CD4-positive, alpha-beta T cell treated with Interleukin-15 for 1 hour (primary cell): ENCODE data around the gene SOX1.
A peak's percentile ranks its signal among the peaks of the same experiment; 100 is the strongest.

ENCODE experiments used
- DNase-seq: peaks from one replicate; pipeline ENCODE4 v3.0.0-alpha.2; 2020

SOX1 gene

GRCh38 chr13:112059457-112060281, 7.3 kb upstream of the SOX1 start:
- DNase-seq = no peak

DNA sequence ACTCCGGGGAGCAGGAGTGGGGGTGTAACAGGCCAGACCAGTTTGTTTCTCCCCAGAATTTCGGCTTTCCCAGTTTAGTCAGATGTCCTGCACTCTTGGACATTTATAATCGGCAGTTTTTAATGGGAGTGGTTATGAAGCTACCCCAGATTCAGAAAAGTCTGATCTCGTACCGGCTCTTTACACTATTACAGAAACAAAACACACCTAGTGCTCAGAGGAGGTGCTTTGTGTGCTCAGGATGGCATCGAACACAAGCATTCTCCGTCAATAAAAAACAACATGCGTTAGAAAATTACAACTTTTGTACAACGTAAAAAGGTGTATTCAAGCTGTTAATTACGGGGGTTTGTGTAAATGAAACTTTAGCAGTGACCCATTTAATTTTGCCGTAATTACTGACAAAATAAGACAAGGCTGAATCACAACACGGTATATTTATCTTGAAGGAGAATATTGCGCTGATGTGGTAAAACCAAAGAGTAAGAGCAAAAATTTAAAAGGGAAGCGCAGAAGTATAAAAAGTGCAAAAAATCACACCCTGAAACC, 6.6 kb upstream of the SOX1 start:
- no peak for DNase-seq

DNA sequence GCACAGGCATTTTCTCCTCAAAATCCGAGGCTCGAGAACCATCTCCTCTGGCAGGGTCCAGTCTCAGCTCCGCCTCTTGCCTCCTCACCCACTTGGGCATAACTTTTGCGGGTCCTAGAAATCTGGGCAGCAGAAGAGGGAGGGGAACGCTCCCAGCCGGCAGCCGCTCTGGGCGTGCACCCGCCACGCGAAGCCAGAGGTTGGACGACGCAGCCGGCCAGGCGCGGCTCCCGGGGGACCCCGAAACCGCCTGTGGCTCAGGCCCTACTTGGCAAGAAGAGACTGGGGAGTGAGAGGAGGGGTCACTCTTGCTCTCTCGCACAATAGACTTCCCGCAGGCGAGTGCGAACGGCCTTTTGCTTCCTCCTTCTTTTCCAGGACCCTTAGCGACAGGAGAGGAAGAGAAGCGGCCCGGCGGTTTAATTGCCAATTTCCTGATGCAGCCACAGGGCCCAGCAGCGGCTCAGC, 6.0 kb upstream of the SOX1 start:
- DNase-seq = no peak

- DNase-seq = no peak
These were observed 5.4 kb upstream of the SOX1 start for GRCh38 chr13:112061367-112062061.

DNA sequence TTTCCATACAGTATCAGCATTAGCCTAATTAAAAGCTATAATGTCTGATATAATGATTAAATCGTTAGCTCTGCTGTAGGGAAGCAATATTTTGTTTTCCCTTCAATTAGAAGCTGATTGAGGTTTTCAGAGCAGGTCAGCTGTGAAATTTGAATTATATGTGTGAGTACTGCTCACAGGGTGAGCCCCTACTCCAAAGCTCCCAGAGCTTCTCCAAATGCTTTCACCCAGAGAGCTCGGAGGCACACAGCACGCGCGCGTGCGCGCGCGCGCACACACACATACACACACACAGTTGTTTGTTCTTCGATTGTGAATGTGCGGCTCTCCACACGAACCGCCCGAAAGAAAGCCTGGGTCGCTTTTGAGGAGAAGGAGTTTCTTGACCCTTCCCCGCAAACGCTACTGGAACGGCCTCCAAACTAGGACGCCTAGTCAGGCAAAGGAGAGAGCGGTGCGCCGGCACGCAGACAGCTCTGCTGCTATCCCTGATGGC, 4.8 kb upstream of the SOX1 start:
- no peak for DNase-seq

GRCh38 chr13:112062571-112063570, 4.1 kb upstream of the SOX1 start:
- DNase-seq = no peak

- no peak for DNase-seq
These were observed 3.1 kb upstream of the SOX1 start for GRCh38 chr13:112063807-112064206.

DNA sequence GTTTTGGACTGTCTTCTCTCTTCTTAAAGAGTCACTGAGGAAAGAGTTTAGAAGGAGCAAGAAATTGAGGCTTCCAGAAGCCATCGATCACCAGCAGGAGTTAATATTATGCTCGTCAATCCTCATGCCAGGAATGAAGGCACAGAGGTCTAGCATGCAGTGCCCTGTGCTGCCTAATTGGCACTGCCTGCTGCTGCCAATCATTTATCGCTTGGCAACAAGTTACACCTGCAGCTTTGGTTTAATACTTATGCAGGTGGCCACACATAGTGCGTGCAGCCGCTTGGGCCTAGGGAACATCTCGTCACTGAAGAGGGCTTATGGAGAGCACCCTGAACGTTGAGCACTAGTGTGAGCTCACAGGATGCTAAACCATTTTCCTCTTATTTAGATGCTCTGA, 2.7 kb upstream of the SOX1 start:
- DNase-seq = no peak

DNA sequence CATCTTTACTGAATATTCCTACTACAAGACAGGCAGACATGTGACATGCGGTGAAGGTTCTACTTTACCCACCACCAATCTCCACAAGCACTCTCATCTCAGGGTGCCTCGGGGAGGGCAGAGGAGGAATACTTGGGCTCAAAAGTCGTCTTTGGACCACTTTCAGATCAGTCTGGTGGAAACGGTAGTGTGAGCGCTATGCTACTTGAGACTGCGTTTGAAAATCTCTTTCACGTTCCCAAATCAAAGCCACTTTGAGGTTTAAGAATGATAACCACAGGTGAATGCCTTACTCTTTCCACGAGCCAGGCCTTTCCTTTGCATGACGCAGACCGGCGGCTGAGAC, 1.5 kb upstream of the SOX1 start:
- no peak for DNase-seq

GRCh38 chr13:112065867-112066623, 904 bp upstream of the SOX1 start:
- no peak for DNase-seq

GRCh38 chr13:112066624-112067004, 335 bp upstream of the SOX1 start:
- peak; percentile 68 for DNase-seq

DNA sequence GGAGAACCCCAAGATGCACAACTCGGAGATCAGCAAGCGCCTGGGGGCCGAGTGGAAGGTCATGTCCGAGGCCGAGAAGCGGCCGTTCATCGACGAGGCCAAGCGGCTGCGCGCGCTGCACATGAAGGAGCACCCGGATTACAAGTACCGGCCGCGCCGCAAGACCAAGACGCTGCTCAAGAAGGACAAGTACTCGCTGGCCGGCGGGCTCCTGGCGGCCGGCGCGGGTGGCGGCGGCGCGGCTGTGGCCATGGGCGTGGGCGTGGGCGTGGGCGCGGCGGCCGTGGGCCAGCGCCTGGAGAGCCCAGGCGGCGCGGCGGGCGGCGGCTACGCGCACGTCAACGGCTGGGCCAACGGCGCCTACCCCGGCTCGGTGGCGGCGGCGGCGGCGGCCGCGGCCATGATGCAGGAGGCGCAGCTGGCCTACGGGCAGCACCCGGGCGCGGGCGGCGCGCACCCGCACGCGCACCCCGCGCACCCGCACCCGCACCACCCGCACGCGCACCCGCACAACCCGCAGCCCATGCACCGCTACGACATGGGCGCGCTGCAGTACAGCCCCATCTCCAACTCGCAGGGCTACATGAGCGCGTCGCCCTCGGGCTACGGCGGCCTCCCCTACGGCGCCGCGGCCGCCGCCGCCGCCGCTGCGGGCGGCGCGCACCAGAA, 1.1 kb downstream of the SOX1 start:
- no peak for DNase-seq

- DNase-seq = no peak
These were observed 1.7 kb downstream of the SOX1 start for GRCh38 chr13:112068540-112069060.

GRCh38 chr13:112069061-112069844, 2.3 kb downstream of the SOX1 start:
- DNase-seq = no peak

GRCh38 chr13:112069845-112070251, 2.9 kb downstream of the SOX1 start:
- no peak for DNase-seq

DNA sequence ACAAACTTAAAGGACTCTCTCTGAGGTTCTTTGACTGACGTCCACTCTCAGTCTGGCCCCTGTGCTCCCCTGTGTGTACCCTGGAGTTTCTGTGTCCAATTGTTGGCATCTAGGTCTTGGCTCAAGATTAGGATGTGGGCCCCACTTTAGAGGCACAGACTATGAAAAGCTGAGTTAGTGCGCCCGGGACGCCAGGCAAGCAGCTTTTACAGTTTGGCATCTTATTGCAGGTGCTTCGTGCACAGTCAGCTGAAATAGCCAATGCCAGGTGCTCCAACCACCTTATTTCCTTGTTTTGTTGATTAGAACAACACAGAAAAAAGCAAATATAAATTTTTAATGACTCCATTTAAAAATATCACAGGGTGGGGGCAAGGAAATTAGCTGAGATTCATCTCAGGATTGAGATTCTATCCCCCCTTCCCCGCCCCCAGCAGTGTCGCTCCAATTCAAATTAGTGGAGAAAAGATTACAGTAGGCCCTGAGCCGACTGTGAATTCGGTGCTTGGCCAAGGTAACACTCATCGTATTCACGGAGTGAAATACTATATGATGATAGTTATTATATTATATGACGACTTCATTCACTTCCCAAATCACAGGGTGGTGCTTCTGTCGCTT, 4.3 kb downstream of the SOX1 start:
- no peak for DNase-seq

DNA sequence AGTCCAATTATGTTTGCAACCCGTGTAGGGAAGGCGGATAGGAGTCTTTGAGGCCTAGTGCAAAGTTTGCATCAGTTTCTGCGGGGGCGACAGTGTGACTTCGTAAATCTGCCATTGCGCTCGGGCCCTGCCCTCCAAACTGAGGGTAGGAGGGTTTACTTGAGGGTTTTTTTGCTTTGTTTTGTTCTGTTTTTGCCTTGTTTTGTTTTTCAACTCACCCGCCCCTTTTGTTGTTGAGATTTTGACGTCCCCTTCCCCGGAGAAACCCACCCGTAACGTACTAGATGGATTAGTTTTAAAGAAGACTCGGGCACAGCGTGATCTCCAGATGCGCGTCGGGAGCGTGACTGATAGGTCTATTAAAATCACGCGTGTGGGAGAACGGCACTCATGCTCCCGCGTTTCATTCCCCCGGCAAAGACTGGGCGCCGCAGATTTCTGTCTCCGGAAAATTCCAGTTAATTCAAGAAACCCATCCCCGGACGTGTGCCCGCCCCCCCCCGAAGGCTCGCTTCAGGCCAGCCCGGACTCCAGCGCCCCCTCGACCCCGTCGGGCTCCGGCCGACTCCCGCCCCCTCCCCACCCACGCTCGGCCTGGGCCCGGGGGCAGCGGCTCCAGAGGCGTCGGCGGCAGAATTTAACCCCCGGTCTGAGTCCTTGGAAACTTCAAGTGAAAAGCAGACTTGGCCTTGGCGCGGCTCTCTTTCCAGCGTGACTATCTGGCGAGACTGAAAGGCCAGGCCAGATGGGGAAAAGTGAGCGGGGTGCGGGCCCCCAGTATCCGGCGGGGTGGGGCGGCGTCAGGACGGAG, 5.0 kb downstream of the SOX1 start:
- DNase-seq = no peak

DNA sequence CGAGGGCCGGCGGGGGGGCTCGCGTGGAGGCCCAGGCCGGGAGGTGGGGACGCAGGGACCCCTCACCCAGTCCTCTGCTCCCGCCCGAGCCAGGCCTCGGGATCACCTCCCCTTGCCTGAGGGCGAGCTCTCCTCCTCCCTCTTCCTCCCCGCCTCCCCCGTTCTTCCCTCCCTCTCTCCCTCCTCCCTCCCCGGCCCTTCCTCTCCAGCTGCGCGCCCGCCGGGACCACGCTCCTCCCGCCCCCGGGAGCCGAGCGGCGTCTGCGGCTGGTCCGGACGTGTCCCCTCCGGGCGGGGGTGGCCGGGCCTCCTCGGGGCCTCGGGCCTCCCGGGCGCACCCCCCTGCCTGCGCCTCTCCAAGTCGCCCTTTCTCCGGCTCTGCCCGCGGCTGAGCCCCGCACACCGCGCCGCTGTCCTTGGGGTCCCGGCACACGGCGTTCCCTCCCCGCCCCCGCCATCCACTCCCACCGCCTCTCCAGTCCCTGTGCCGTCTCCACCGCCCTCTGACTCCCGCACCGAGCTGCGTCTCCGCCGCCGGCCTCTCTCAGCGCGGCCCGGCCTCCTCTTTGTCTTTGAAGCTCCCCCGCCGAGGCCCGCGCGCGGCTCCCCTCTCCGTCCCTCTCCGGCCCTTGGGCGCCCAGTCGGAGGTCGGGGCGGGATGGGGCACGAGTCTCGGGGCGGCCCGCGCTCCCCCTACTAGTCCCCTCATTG, 5.7 kb downstream of the SOX1 start:
- DNase-seq = no peak
